ENCODE data around the gene ANP32E.

The ANP32E gene

GRCh38 chr1:150268705-150269403, 32.9 kb upstream of the ANP32E start, which contains the start of gene APH1A:
TSS of gene APH1A (minus strand) at chr1:150269016. CDS start at chr1:150268810, 206 bp downstream.
- CTCF ChIA-PET = interaction anchor here (1.1 to 4.8 kb wide), 3 partner anchors 10 to 13 kb away, joined by 6 to 33 read pairs (median 13); no protein-coding TSS in a partner anchor
- TF ChIP-seq ZNF768 (tag by site-specific recombination; IDR thresholded peaks at IDR 0.05) (no peak), ELK4 (IDR thresholded peaks at IDR 0.05; ENCODE audit: borderline replicate concordance, low read depth, low read length) (no peak), SP3 (tag by site-specific recombination; IDR thresholded peaks at IDR 0.05) (peak; percentile 97), ZNF76 (tag by site-specific recombination; IDR thresholded peaks at IDR 0.05; ENCODE audit: borderline replicate concordance, low read depth) (peak; percentile 91), ZNF169 (tag by site-specific recombination; IDR thresholded peaks at IDR 0.05) (no peak), ZNF514 (tag by site-specific recombination; IDR thresholded peaks at IDR 0.05) (no peak), ZNF560 (tag by site-specific recombination; IDR thresholded peaks at IDR 0.05; ENCODE audit: borderline replicate concordance) (no peak), ZBTB10 (tag by site-specific recombination; IDR thresholded peaks at IDR 0.05) (peak; percentile 99), ZNF561 (tag by site-specific recombination; IDR thresholded peaks at IDR 0.05; ENCODE audit: borderline replicate concordance) (peak; percentile 91), ZNF48 (tag by site-specific recombination; IDR thresholded peaks at IDR 0.05) (no peak), ZNF211 (tag by site-specific recombination; IDR thresholded peaks at IDR 0.05; ENCODE audit: low read depth) (no peak), ZNF596 (tag by site-specific recombination; IDR thresholded peaks at IDR 0.05) (no peak), ZNF398 (tag by site-specific recombination; IDR thresholded peaks at IDR 0.05) (peak; percentile 85), GLI4 (tag by site-specific recombination; IDR thresholded peaks at IDR 0.05) (no peak), ZNF521 (tag by site-specific recombination; IDR thresholded peaks at IDR 0.05) (no peak), TSHZ1 (tag by site-specific recombination; IDR thresholded peaks at IDR 0.05; ENCODE audit: borderline replicate concordance) (0 out of 2 replicates have a peak, but pooled peaks have one; percentile 26), GFI1B (tag by site-specific recombination; IDR thresholded peaks at IDR 0.05) (0 out of 2 replicates have a peak, but pooled peaks have one; percentile 12), ZNF449 (tag by site-specific recombination; IDR thresholded peaks at IDR 0.05) (peak; percentile 32; the same call in 1 of the 2 replicates), HOXD13 (CRISPR knock-in tag; IDR thresholded peaks at IDR 0.05; ENCODE audit: borderline replicate concordance) (no peak), OVOL3 (tag by site-specific recombination; IDR thresholded peaks at IDR 0.05) (no peak)

More at GRCh38 chr1:150268705-150269403, 32.9 kb upstream of the ANP32E start, which contains the start of gene APH1A:
- H3K9me3 ChIP-seq (ENCODE audit: control insufficient read depth, insufficient read depth, low read depth, low read length) = no peaks in the 10 kb centered on the region
- peak within 1 kb of the TSS; percentile 67 for H3K4me3 ChIP-seq (ENCODE audit: low read depth, low read length)
- peak within 1 kb of the TSS; percentile 75 for H3K27ac ChIP-seq (ENCODE audit: extremely low read depth, low read depth, low read length)
- H3K4me1 ChIP-seq (ENCODE audit: control insufficient read depth, insufficient read depth, low read length) = 0 out of 2 replicates have a peak, but pooled peaks cover 7% of the 10 kb centered on the region
- peaks cover 4 to 34% of the 10 kb centered on the region in 2 experiments; a peak in 2 of 3 replicates for H3K36me3 ChIP-seq (ENCODE audit: control insufficient read depth in 2 of 2, insufficient read depth in 1 of 2, low read length in 2 of 2)
- POLR2A ChIA-PET = interaction anchor here (0.6 to 1.2 kb wide), 8 partner anchors 9 to 1058 kb away, joined by 3 to 8 read pairs (median 4); partner anchors contain the start of genes CA14 and MCL1

Data from HEK293 (cell line).